Gastroesophageal sphincter (tissue), 4 donors: ENCODE results near the gene UPP2. TPM values are rescaled to one million over a fixed set of nuclear protein-coding genes. Genes with fewer than 3 reads are reported as not detected.

ENCODE experiments used
- ATAC-seq: fragments of 150-250 bp; one replicate; pipeline ENCODE4 v1.9.1; 2016; ENCODE audit warnings: mild to moderate bottlenecking, moderate library complexity
- H3K27ac ChIP-seq, 4 donors: fragments of 200-600 bp; sonication (generic) in 3 of 4; 1 replicate in 3 of 4; 2 replicates in 1 of 4; pipeline ENCODE4 v1.5.1; 2016 to 2019
- H3K27me3 ChIP-seq: fragments of 200-600 bp; sonication (generic); one replicate; pipeline ENCODE4 v1.5.1; 2019
- H3K36me3 ChIP-seq, 2 donors: fragments of 200-600 bp; sonication (generic); one replicate each; pipeline ENCODE4 v1.5.1; 2019; ENCODE audit warnings: control low read depth in 1 of 2
- H3K4me1 ChIP-seq, 3 donors: fragments of 200-600 bp; sonication (generic); 1 replicate in 2 of 3; 2 replicates in 1 of 3; pipeline ENCODE4 v1.5.1; 2016 to 2019; ENCODE audit warnings: control low read depth in 2 of 3
- H3K4me3 ChIP-seq, 2 donors: fragments of 200-600 bp; sonication (generic); one replicate each; pipeline ENCODE4 v1.5.1; 2019; ENCODE audit warnings: mild to moderate bottlenecking in 1 of 2, moderate library complexity in 1 of 2
- H3K9me3 ChIP-seq, 3 donors: fragments of 200-600 bp; sonication (generic); one replicate each; pipeline ENCODE4 v1.5.1; 2017 to 2019; ENCODE audit warnings: control low read depth in 2 of 3
- CTCF ChIP-seq, 4 experiments: fragments of 200-600 bp in 2 of 4; fragments of 450-650 bp in 2 of 4; sonication (generic) in 1 of 4; IDR thresholded peaks; one replicate each; pipeline ENCODE4 v1.5.1; 2017 to 2019; ENCODE audit warnings: antibody characterized with exemption in 4 of 4, mild to moderate bottlenecking in 2 of 4, moderate library complexity in 2 of 4
- EP300 ChIP-seq: sonication (generic); formaldehyde crosslinking; IDR thresholded peaks from one replicate; pipeline ENCODE4 v1.6.1; 2017; ENCODE audit warnings: antibody characterized with exemption, mild to moderate bottlenecking
- POLR2A ChIP-seq, 2 donors: fragments of 450-650 bp; IDR thresholded peaks; one replicate each; pipeline ENCODE4 v1.6.1; 2017; ENCODE audit warnings: antibody characterized with exemption in 2 of 2, mild to moderate bottlenecking in 2 of 2, moderate library complexity in 1 of 2
- POLR2AphosphoS5 ChIP-seq: sonication (generic); formaldehyde crosslinking; IDR thresholded peaks from one replicate; pipeline ENCODE4 v1.6.1; 2017; ENCODE audit warnings: antibody characterized with exemption
- WGBS, 2 donors: methylation state at CpG; one replicate each; pipeline ENCODE4 v1.1.5; 2018; ENCODE audit warnings: low coverage in 1 of 2; 5-methylcytosine and 5-hydroxymethylcytosine counted together
- total RNA-seq, 4 donors: library from RNA; depleted of rRNA; stranded (reverse); fragments of >200 nt; gene quantifications; one replicate each; pipeline ENCODE4 v1.1.0, GENCODE V29; 2016

Gene UPP2
- total RNA-seq, 4 donors from 2014 or later = 0.35 TPM; not detected in 3

DNA sequence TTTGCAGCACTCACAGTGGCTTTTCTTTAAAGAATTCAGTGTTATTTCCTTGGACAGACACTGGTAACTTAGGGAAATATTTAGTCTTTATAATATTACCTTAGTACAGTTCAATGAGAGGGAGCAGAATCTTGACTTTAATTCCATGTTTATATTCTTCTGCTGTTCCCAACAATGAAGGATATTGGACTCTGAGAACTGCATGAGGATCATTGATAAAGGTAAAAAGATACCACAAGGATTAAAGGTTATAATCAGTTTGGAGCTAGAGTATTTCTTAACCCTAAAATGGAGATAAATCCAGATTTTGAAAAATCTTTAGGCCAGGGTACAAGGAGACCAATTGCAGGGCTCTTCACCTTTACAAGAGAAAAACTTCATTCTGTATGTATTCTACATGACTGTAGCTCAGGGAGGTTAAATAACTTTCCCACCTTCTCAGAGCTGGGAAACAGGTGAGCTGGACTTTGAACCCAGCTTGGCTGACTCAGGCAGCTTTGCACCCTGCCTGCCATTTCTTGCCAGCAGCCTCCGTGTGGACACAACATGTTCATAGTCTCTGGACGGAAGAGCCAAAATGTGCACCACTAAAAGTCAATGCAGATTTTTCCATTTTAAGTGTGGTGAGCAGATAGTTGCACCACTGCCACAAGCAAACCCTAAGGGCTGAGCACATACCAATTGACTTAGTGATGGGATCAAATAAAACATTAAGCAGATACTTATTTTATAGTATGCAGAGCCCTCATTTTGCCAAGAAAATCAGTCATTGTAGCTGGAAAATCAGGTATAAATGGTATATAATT, 26.7 kb downstream of the UPP2 start:
- no peak overlapping the region for H3K4me3 ChIP-seq
- 67 to 100% methylated on average over 1 of the region's 2 CpGs for WGBS, 2 donors
- no peaks in the 10 kb centered on the region for H3K4me1 ChIP-seq
- H3K27ac ChIP-seq = no peak overlapping the region
- H3K9me3 ChIP-seq = no peaks in the 10 kb centered on the region
- H3K36me3 ChIP-seq = no peaks in the 10 kb centered on the region
- no peak for ATAC-seq
- TF ChIP-seq POLR2A (IDR thresholded peaks at IDR 0.05) = no peak
- TF ChIP-seq POLR2AphosphoS5 = no peak
- no peak for TF ChIP-seq CTCF (IDR thresholded peaks at IDR 0.05)
- no peak for TF ChIP-seq EP300
- H3K27me3 ChIP-seq = no peaks in the 10 kb centered on the region

GRCh38 chr2:158129037-158129436, 27.4 kb downstream of the UPP2 start:
- no peak for ATAC-seq
- no peaks in the 10 kb centered on the region for H3K4me1 ChIP-seq
- no peaks in the 10 kb centered on the region for H3K27me3 ChIP-seq
- no peaks in the 10 kb centered on the region for H3K36me3 ChIP-seq
- H3K4me3 ChIP-seq = no peak overlapping the region
- WGBS, 2 donors = 68 to 97% methylated on average over 5 of the region's 5 CpGs
- no peak for TF ChIP-seq CTCF (IDR thresholded peaks at IDR 0.05)
- TF ChIP-seq POLR2AphosphoS5 = no peak
- no peak for TF ChIP-seq EP300
- TF ChIP-seq POLR2A (IDR thresholded peaks at IDR 0.05) = no peak
- H3K9me3 ChIP-seq = no peaks in the 10 kb centered on the region
- H3K27ac ChIP-seq = no peak overlapping the region

GRCh38 chr2:158130832-158131473, 29.3 kb downstream of the UPP2 start:
- Histone ChIP-seq H3K4me3 (no peak overlapping the region), H3K9me3 (no peaks in the 10 kb centered on the region), H3K36me3 (no peaks in the 10 kb centered on the region), H3K27ac (no peak overlapping the region), H3K4me1 (no peaks in the 10 kb centered on the region), H3K27me3 (no peaks in the 10 kb centered on the region)
- WGBS, 2 donors = 88 to 93% methylated on average over 2 of the region's 2 CpGs
- TF ChIP-seq EP300 = no peak
- TF ChIP-seq POLR2AphosphoS5 = no peak
- TF ChIP-seq POLR2A (IDR thresholded peaks at IDR 0.05) = no peak
- no peak for TF ChIP-seq CTCF (IDR thresholded peaks at IDR 0.05)
- no peak for ATAC-seq

DNA sequence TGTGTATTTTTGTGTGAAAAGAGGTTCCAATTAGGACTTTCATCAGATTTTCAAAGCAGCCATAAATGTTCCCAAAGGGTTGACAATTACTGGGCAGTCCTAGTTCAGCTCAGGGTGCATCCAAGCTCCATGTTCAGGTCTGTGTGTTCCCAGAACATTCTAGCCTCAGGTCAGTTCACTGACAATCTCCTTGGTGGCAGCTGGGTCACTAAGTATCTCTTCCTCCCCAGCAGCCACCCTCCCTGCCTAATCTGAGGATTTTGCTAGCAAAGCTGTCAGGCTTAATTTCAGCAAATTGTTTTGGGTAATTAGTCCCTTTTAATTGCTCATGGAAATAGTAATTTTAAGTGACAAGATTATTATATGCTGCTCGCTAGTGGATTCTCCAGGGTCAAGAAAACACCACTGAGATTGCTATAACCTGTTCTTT, 29.8 kb downstream of the UPP2 start:
- Histone ChIP-seq H3K4me3 (no peak overlapping the region), H3K4me1 (no peaks in the 10 kb centered on the region), H3K9me3 (no peaks in the 10 kb centered on the region), H3K36me3 (no peaks in the 10 kb centered on the region), H3K27me3 (no peaks in the 10 kb centered on the region), H3K27ac (no peak overlapping the region)
- TF ChIP-seq POLR2AphosphoS5 (no peak), EP300 (no peak), POLR2A (IDR thresholded peaks at IDR 0.05) (no peak), CTCF (IDR thresholded peaks at IDR 0.05) (no peak)
- WGBS, 2 donors = 92 to 100% methylated on average over 1 of the region's 1 CpG
- ATAC-seq = no peak
